ENCODE data around the gene PPP1R9B.

GRCh38 chr17:50169881-50170459 lies 19.5 kb upstream of the PPP1R9B start:
- TF ChIP-seq, protein P1, sequence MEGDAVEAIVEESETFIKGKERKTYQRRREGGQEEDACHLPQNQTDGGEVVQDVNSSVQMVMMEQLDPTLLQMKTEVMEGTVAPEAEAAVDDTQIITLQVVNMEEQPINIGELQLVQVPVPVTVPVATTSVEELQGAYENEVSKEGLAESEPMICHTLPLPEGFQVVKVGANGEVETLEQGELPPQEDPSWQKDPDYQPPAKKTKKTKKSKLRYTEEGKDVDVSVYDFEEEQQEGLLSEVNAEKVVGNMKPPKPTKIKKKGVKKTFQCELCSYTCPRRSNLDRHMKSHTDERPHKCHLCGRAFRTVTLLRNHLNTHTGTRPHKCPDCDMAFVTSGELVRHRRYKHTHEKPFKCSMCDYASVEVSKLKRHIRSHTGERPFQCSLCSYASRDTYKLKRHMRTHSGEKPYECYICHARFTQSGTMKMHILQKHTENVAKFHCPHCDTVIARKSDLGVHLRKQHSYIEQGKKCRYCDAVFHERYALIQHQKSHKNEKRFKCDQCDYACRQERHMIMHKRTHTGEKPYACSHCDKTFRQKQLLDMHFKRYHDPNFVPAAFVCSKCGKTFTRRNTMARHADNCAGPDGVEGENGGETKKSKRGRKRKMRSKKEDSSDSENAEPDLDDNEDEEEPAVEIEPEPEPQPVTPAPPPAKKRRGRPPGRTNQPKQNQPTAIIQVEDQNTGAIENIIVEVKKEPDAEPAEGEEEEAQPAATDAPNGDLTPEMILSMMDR (IDR thresholded peaks at IDR 0.05; ENCODE audit: low read depth, low read length, poor library complexity, severe bottlenecking): no peak
- no peak for TF ChIP-seq EZH2phosphoT487 (IDR thresholded peaks at IDR 0.05; ENCODE audit: borderline replicate concordance, low read length)
